ENCODE data around the gene MYO7A. TPM values are rescaled to one million over a fixed set of nuclear protein-coding genes. Genes with fewer than 3 reads are reported as not detected.

The MYO7A gene
- total and polyA plus RNA-seq, 2 of the 8 experiments (the other 6 are each of a cell fraction or from before 2014, with no cell fraction given), result 1.5 to 1.9 TPM

DNA sequence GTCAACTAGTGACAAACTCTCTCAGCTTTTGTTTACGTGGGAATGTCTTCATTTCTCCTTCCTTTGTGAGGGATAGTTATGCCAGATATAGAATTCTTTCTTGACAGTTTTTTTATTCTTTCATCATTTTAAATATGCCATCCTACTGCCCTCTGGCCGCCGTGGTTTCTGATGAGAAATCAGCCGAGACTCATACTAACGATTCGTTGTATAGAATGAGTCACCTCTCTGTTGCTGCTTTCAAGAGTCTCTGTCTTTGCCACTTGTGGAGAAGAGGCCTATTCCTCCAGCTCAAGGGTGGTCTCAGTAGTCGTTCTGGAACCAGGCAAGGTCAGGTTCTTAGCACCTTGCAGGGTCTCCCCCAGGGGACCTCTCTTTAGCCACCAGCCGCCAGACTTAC lies 8.0 kb downstream of the MYO7A start:
- Histone ChIP-seq H2BK20ac (ENCODE audit: low read length) (no peak overlapping the region), H3K4me3 (ENCODE audit: extremely low read depth in 1 of 4, insufficient read depth in 2 of 4, low read depth in 3 of 4, low read length in 4 of 4) (no peak overlapping the region), H3K23me2 (ENCODE audit: low read depth, low read length) (no peaks in the 10 kb centered on the region; the same call in 1 of the 2 replicates), H3K79me1 (ENCODE audit: low read depth, low read length) (no peaks in the 10 kb centered on the region), H2BK15ac (ENCODE audit: low read length) (no peak overlapping the region), H3K27ac (ENCODE audit: low read depth, low read length) (no peak overlapping the region), H3K56ac (replicated peaks; ENCODE audit: insufficient read length, low read depth, low read length) (no peak overlapping the region), H3K14ac (ENCODE audit: insufficient read length) (no peak overlapping the region), H3K23ac (ENCODE audit: insufficient read length) (no peak overlapping the region), H4K20me1 (replicated peaks in 1 of 2; ENCODE audit: control insufficient read depth in 1 of 2, insufficient read depth in 2 of 2, low read length in 2 of 2) (no peaks in the 10 kb centered on the region), H2AK5ac (ENCODE audit: low read depth, low read length) (no peak overlapping the region), H3K4me1 (replicated peaks in 1 of 4; ENCODE audit: control insufficient read depth in 3 of 4, insufficient read depth in 4 of 4, low read length in 3 of 4) (peaks cover 0 to 9% (median 2%) of the 10 kb centered on the region in 4 experiments; a peak in 4 of 7 replicates), H2BK120ac (replicated peaks; ENCODE audit: low read depth, low read length) (no peak overlapping the region), H2BK5ac (ENCODE audit: low read depth, low read length) (no peak overlapping the region), H3K18ac (ENCODE audit: extremely low read depth, low read length) (no peak overlapping the region), H2AFZ (ENCODE audit: low read length) (no peak overlapping the region), H3K36me3 (ENCODE audit: control insufficient read depth in 2 of 4, insufficient read depth in 4 of 4, low read length in 3 of 4) (no peaks in the 10 kb centered on the region), H2BK12ac (ENCODE audit: low read depth, low read length) (no peak overlapping the region), H3K79me2 (ENCODE audit: control insufficient read depth in 1 of 2, insufficient read depth in 2 of 2, low read length in 2 of 2) (no peaks in the 10 kb centered on the region), H4K8ac (ENCODE audit: extremely low read depth, insufficient read depth, low read length) (no peak overlapping the region), H3K4ac (replicated peaks; ENCODE audit: insufficient read length, low read depth, low read length) (no peak overlapping the region), H3K4me2 (ENCODE audit: insufficient read depth in 1 of 2, low read depth in 2 of 2, low read length in 2 of 2) (no peak overlapping the region), H3K9ac (replicated peaks in 1 of 4; ENCODE audit: extremely low read depth in 1 of 4, low read depth in 3 of 4, low read length in 3 of 4) (no peak overlapping the region), H4K5ac (ENCODE audit: insufficient read length, low read depth, low read length) (no peak overlapping the region), H4K91ac (replicated peaks; ENCODE audit: insufficient read length, low read length) (no peak overlapping the region), H3K9me3 (ENCODE audit: insufficient read depth in 2 of 2, low read depth in 1 of 2, low read length in 1 of 2) (no peaks in the 10 kb centered on the region), H3K27me3 (replicated peaks in 1 of 4; ENCODE audit: control insufficient read depth in 3 of 4, extremely low read depth in 1 of 4, insufficient read depth in 3 of 4, low read length in 3 of 4) (no peaks in the 10 kb centered on the region; a peak in 1 of 7 replicates)
- CTCF ChIA-PET (ENCODE audit: partially characterized antibody), result interaction anchor here (0.6 to 12.4 kb wide), 6 partner anchors 9 to 53 kb away, joined by 3 to 248 read pairs (median 4); no protein-coding TSS in a partner anchor
- DNase-seq (ENCODE audit: low read depth in 1 of 2, low spot score in 2 of 2), result no peak
- no peak for TF ChIP-seq SIN3A (conservative IDR thresholded peaks at IDR 0.05 in 1 of 2, IDR thresholded peaks at IDR 0.05 in 1 of 2; ENCODE audit: low read depth in 1 of 2, low read length in 2 of 2)
- no peak for TF ChIP-seq CBX8 (IDR thresholded peaks at IDR 0.05; ENCODE audit: borderline replicate concordance, low read depth, low read length)
- TF ChIP-seq BRCA1 (IDR thresholded peaks at IDR 0.05; ENCODE audit: low read depth, low read length), result no peak
- TF ChIP-seq, protein P1, sequence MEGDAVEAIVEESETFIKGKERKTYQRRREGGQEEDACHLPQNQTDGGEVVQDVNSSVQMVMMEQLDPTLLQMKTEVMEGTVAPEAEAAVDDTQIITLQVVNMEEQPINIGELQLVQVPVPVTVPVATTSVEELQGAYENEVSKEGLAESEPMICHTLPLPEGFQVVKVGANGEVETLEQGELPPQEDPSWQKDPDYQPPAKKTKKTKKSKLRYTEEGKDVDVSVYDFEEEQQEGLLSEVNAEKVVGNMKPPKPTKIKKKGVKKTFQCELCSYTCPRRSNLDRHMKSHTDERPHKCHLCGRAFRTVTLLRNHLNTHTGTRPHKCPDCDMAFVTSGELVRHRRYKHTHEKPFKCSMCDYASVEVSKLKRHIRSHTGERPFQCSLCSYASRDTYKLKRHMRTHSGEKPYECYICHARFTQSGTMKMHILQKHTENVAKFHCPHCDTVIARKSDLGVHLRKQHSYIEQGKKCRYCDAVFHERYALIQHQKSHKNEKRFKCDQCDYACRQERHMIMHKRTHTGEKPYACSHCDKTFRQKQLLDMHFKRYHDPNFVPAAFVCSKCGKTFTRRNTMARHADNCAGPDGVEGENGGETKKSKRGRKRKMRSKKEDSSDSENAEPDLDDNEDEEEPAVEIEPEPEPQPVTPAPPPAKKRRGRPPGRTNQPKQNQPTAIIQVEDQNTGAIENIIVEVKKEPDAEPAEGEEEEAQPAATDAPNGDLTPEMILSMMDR (IDR thresholded peaks at IDR 0.05; ENCODE audit: control extremely low read depth in 1 of 3, insufficient read depth in 1 of 3, low read depth in 1 of 3, low read length in 3 of 3), result no peak
- TF ChIP-seq, protein P2, sequence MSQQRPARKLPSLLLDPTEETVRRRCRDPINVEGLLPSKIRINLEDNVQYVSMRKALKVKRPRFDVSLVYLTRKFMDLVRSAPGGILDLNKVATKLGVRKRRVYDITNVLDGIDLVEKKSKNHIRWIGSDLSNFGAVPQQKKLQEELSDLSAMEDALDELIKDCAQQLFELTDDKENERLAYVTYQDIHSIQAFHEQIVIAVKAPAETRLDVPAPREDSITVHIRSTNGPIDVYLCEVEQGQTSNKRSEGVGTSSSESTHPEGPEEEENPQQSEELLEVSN (IDR thresholded peaks at IDR 0.05), result no peak
- no peak for TF ChIP-seq HDAC2 (IDR thresholded peaks at IDR 0.05; ENCODE audit: borderline replicate concordance in 1 of 2, low read depth in 2 of 2, low read length in 2 of 2)
- no peak for TF ChIP-seq RFX5 (IDR thresholded peaks at IDR 0.05; ENCODE audit: borderline replicate concordance, low read depth, low read length)
- WGBS, 2 experiments (ENCODE audit: extremely low coverage in 1 of 2, insufficient coverage in 1 of 2, insufficient read length in 1 of 2, insufficient replicate concordance in 2 of 2, low coverage in 1 of 2, low lambda C conversion rate in 2 of 2, missing lambda C conversion rate in 1 of 2), result 87% methylated on average over 8 of the region's 8 CpGs; no CpG with 5 or more reads in 1 of the 2 experiments
- no peak for FAIRE-seq
- POLR2A ChIA-PET (ENCODE audit: partially characterized antibody), result interaction anchor here (1.2 kb wide), 1 partner anchor 11 kb away, joined by 3 read pairs; no protein-coding TSS in a partner anchor
